Stimulated activated CD4-positive, alpha-beta T cell treated with anti-CD3 and anti-CD28 coated beads, Interleukin-1b, Interleukin-23, amount 100 ng/mL, for 4 hours (primary cell): ENCODE measurements around the gene MNX1.

Experiments
- DNase-seq, 2 donors: peaks; one replicate each; pipeline ENCODE4 v3.0.0-alpha.2; 2020; ENCODE audit warnings: low read depth in 2 of 2

MNX1 gene

GRCh38 chr7:156969972-156970420 lies 40.5 kb downstream of the MNX1 start:
- no peak for DNase-seq

- no peak for DNase-seq
Observed at GRCh38 chr7:156968183-156968582, 42.3 kb downstream of the MNX1 start.

DNA sequence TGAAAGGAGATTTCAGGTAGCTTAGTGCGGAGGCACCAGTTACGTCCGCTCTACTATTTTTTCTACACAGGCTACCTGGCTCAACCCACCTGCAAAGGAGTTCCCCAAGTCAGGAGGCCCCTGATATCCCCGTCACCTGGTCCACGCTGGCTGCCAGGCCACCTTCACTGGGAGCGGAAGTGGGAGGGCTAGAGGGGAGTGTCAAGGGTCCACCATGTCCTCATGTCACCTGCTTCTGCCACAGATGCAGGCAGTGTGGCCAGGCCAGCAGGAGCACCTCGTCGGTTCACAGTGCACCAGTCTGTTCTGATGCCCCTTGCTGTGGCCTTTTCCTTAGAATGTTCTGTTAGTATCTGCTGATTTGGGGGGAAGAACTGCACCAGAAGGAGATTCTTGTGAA lies 44.1 kb downstream of the MNX1 start:
- no peak for DNase-seq

DNA sequence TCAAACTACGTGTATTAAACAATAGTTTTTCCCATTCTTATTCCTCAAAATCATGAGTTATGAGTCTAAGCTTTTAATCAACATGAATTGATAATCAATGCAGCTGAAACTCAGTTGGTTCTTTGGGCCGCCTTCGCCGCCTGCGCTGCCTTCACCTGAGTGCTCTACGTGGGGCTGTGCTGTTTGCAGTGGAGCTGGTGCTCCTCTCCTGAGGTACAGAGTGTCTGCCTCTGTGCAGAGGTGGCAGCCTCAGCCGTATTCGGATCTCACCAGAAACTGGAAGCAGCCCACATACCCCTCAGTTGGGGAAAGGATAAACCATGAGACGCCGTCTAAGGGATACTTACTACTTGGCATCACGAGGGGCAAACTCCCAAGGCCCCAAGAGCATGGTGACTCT lies 45.5 kb downstream of the MNX1 start:
- DNase-seq, result no peak

GRCh38 chr7:156963472-156963871 lies 47.0 kb downstream of the MNX1 start:
- DNase-seq, result no peak

DNA sequence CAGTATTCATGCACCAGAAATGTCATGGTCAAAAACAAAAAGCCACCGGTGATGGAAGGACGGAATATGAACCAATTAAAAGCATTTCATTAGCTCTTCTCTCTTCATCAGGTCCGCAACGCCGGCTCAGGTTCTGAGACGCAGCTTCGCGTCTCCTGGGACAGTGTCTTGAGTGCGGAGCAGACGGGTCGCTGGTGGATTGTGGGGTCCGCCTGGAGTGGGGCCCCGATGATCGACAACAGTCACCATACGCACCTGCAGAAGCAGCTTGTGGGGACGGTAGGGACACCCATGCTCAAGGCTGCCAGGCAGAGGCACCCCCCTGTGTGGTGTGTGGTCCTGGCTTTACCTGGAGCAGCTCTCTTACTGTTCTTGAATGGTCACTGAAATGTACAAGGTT lies 47.6 kb downstream of the MNX1 start:
- no peak for DNase-seq

DNA sequence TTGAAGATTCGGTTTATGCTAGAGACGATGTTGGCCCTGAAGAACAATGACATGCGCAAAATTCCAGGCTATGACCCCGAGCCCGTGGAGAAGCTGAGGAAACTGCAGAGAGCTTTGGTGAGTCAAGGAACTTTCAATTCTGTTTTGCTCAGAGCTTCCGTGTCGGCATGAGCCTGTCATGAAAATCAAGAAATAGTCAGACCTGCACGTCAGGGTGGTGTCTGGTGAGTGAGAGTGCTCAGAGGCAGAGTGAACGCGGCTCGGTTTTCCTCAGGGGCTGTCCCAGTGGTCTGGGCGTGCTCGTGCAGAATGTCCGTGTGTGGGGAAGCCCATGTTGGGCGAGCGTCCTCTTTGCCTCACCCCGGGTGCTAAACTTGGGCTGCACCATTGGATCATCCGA lies 48.3 kb downstream of the MNX1 start:
- DNase-seq, result no peak

GRCh38 chr7:156956727-156957126 lies 53.7 kb downstream of the MNX1 start:
- DNase-seq, result no peak

GRCh38 chr7:156954941-156955340 lies 55.5 kb downstream of the MNX1 start:
- DNase-seq, result no peak
